Measurements from ENCODE around the gene ANKDD1B.
"Not testable (repeated sequence)": the region's sequence is repeated elsewhere in the genome, so short reads cannot be mapped to it uniquely, and the experiment has no call there.

Gene ANKDD1B

DNA sequence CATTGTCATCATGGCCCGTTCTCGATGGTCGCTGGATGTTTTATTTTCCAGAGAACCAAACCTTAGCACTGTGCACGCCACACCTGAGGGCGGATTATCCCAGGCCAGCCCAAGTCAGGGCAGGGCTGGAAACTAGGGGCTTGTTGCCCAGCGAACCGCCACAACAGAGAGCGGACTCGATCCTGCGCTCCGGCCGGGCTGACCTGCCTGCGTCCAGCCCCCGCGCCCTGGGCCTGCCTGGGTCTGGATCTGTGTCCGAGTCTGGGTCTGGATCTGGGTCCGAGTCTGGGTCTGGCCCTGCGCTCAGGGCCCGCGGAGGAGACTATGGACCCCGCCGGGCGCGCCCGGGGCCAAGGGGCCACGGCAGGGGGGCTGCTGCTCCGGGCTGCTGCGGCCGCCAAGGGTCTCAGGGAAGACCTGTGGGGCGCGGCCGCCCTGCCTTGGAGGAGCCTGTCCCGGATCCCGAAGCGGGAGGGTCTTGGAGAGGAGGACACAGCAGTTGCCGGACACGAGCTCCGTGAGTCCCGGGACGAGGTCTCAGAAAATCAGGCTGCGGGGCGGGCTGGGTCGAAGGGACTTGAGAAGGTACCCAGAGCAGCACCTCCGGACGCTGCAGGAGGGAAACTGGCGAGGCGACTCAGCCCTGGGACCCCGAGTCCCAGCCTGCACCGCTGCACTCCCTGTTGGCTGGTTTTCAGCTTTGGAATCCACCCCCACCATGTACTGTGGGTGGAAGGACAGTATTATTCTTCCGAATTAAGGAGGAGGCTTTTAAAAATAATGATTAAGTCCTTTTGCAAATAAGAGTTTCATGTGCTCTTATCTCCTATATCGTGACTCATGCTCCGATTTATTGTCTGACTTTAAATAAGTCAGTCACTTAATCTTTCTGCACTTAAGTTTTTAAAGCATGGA, at the start of gene ANKDD1B:
Gene ANKDD1B (plus strand): TSS at position 143 of the 915 bp plus-strand sequence. CDS start 182 bp downstream, at position 325.
- peak; percentile 4 to 20 for DNase-seq

- not testable (repeated sequence) for DNase-seq
Measured at GRCh38 chr5:75565991-75566709, 45.1 kb upstream of the ANKDD1B start.

DNA sequence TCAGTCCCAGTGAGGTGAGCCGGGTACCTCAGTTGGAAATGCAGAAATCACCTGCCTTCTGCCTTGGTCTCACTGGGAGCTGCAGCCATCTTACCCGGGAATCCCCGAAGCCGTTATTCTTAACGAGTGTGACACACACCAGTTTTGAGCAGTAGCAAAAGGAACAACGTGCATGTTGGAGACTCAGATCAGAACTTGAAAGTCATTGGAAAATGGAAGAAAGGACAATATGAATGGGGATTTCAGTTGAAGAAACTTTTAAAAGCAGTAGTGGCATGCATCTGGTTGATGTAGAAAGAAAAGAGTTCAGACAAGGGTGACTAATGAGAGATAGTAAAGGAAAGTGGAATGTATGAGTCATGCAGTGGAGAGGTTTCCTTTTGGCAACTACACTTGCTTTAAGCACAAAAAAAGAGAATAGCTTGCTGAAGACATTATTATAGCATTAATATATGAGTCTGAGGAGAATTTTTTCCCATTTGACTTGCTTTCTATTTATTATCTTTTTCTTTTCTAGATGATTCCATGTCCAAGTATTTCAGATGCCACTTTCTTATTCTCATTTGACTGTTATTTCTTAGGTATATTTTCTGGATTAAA, 44.4 kb upstream of the ANKDD1B start:
- peak; percentile 88 to 92 for DNase-seq

DNA sequence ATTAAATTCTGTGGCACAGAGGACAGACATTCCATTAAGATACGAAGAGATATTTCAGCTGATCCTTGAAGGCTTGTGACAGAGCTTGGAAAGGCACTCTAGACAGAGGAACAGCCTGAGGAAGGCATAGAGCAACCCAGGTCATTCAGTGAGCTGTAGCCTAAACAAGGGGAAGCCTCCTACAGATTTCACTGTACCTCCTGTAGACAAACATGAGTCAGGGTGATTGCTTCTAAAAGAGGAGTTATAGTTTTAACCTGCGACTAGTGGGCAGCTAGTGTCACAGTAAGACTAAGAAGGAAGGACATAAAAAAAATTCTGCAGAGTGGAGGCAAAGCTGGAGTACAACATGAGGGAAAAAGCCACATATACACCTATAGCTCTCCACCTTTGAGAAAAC, 43.5 kb upstream of the ANKDD1B start:
- peak; percentile 12 to 16 for DNase-seq

- peak in 1 of 2 experiments; percentile 17 for DNase-seq
Measured at GRCh38 chr5:75568202-75568601, 43.1 kb upstream of the ANKDD1B start.

GRCh38 chr5:75571547-75571946, 39.7 kb upstream of the ANKDD1B start:
- peak; percentile 13 to 26 for DNase-seq

GRCh38 chr5:75574791-75575190, 36.5 kb upstream of the ANKDD1B start:
- DNase-seq, result no peak

- not testable (repeated sequence) for DNase-seq
Measured at GRCh38 chr5:75578280-75578679, 33.0 kb upstream of the ANKDD1B start.

DNA sequence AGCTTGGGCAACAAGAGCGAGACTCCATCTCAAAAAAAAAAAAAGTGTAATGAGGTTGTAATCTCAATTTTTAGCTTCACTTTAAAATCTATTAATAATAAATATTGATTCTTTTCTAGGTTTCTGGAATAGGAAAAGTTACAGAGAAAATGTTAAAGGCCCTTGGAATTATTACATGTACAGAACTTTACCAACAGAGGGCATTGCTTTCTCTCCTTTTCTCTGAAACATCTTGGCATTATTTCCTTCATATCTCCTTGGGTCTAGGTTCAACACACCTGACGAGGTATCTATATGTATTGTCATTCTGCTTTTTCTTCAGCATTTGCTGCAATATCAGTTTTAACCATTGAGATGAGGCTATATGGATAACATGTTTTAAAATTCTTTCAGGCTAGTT, 26.6 kb upstream of the ANKDD1B start:
- DNase-seq, result peak; percentile 45 to 55

GRCh38 chr5:75588666-75589065, 22.6 kb upstream of the ANKDD1B start:
- no peak for DNase-seq

DNA sequence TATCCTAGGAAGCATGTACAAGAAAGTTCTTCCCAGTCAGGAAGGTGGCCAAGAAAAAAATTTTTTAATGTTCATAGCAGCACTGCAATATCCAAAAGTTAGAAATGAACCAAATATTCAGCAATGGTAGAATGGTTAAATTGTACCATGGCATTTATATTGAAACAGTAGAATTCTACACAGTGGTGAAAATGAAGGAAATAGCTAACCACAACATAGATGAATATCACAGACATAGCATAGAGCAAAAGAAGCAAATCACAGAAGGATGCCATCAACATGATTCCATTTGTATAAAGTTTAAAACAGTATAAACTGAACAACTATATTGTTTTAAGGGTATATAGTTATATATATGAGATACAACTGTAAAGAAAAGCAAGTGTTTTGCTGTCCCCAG, 10.7 kb upstream of the ANKDD1B start:
- no peak for DNase-seq

DNA sequence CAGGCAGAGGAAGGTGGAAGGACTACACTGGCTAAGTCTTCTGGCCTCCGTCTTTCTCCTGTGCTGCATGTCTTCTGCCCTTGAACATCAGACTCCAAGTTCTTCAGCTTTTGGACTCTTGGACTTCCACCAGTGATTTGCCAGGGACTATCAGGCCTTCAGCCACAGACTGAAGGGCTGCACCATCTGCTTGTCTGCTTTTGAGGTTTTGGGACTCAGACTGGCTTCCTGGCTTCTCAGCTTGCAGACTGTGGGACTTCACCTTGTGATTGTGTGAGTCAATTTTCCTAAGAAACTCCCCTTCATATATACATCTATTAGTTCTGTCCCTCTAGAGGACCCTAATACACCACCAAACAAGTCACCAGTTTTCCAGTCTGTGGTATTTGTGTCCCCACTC, 9.7 kb upstream of the ANKDD1B start:
- DNase-seq, result peak in 1 of 2 experiments; percentile 23

- no peak for DNase-seq
Measured at GRCh38 chr5:75601996-75602395, 9.3 kb upstream of the ANKDD1B start.

DNA sequence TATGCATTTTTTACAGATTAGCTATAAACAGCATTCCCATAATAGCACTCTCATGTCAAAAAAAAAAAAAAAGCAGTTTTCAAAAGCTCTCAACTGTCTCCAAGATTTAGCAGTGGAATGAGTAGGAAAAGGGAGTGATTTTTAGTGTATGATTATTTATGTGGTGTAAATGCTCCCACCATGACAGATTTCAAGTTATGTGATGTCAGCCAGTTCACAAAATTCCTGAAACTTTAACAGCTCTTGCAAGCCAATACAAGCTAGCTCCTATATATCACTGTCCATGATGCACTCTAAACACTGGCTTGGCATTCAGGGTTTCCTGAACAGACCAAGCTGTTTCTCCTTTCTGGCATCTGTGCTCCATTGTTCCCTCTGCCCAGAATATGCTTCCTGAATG, 7.9 kb upstream of the ANKDD1B start:
- DNase-seq, result no peak

GRCh38 chr5:75603821-75604220, 7.4 kb upstream of the ANKDD1B start:
- no peak for DNase-seq

GRCh38 chr5:75607341-75607740, 3.9 kb upstream of the ANKDD1B start:
- DNase-seq, result peak; percentile 40 to 46

GRCh38 chr5:75608870-75609269, 2.4 kb upstream of the ANKDD1B start:
- DNase-seq, result no peak

GRCh38 chr5:75610201-75610600, 1.1 kb upstream of the ANKDD1B start:
- no peak for DNase-seq

DNA sequence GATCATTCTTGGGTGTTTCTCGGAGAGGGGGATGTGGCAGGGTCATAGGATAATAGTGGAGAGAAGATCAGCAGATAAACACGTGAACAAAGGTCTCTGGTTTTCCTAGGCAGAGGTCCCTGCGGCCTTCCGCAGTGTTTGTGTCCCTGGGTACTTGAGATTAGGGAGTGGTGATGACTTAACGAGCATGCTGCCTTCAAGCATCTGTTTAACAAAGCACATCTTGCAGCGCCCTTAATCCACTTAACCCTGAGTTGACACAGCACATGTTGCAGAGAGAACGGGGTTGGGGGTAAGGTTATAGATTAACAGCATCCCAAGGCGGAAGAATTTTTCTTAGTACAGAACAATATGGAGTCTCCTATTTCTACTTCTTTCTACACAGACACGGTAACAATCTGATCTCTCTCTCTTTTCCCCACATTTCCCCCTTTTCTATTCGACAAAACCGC, 368 bp upstream of the ANKDD1B start:
- not testable (repeated sequence) for DNase-seq

- no peak for DNase-seq
Measured at GRCh38 chr5:75612226-75612569, 945 bp downstream of the ANKDD1B start.

DNA sequence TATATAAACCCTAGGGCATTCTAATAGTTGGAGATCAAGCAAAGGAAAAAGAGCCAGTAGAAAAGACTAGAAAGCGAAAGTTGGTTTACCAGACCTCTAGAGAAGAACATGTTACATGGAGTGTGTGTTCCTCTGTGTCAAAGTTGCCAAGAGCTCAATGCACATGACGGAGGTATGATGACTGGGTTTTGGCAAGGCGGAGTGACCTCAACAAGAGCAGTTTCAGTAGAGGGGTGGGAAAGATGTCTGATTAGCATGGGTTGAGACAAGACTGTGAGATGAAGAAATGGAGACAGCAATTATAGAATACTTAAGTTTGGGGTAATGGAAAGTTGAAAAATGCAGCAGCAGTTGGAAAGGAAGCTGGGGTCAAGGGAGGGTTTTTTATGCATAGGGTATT, 1.6 kb downstream of the ANKDD1B start:
- DNase-seq, result no peak

- no peak for DNase-seq
Measured at GRCh38 chr5:75614176-75614575, 2.9 kb downstream of the ANKDD1B start.

DNA sequence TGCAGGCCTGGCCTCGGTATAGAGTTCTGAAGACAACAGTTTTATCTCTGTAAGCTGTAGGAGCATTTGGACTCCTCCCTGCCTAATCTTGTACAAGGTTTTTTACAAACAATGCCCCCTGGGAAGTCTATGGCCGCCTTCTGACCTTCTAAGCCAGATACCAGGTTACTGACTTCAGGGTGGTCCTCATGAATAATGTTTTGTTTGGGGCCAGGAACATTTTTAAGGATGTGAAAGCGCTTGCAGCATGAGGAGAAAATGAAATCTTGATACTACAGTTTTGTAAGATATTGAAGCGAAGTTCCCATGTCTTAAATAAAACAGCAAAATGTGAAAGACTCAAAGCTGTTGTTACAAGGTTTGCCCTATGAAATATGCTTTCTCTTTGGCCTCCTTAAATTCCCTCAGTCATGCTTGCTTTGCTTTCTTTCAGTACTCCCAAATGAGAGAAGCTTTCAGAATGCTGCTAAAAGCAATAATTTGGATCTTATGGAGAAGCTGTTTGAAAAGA, 5.2 kb downstream of the ANKDD1B start:
- DNase-seq, result no peak

Measured in Kasumi-1 (cell line).